Activated CD4-positive, alpha-beta T cell treated with anti-CD3 and anti-CD28 coated beads, Interleukin-2, amount 50 U/mL, for 4 hours (primary cell): ENCODE results near the gene FAM110C.
"Not testable (repeated sequence)": the region's sequence is repeated elsewhere in the genome, so short reads cannot be mapped to it uniquely, and the experiment has no call there.

Source experiments
- DNase-seq, 2 experiments: peaks; one replicate each; pipeline ENCODE4 v3.0.0-alpha.2; 2020

FAM110C gene

GRCh38 chr2:46471-47345, at the start of gene FAM110C:
Gene FAM110C, minus strand, starts transcription at chr2:46505. Its CDS starts 120 bp downstream, at chr2:46385.
- DNase-seq = peak; percentile 34 to 37

- DNase-seq = no peak
Observed at GRCh38 chr2:92326-92725, 46.0 kb upstream of the FAM110C start.

GRCh38 chr2:90645-91312, 44.5 kb upstream of the FAM110C start:
- no peak for DNase-seq

- no peak for DNase-seq
Observed at GRCh38 chr2:85761-86160, 39.5 kb upstream of the FAM110C start.

GRCh38 chr2:84121-84520, 37.8 kb upstream of the FAM110C start:
- DNase-seq = no peak

- DNase-seq = no peak
Observed at GRCh38 chr2:80971-81736, 34.8 kb upstream of the FAM110C start.

GRCh38 chr2:80378-80777, 34.1 kb upstream of the FAM110C start:
- no peak for DNase-seq

DNA sequence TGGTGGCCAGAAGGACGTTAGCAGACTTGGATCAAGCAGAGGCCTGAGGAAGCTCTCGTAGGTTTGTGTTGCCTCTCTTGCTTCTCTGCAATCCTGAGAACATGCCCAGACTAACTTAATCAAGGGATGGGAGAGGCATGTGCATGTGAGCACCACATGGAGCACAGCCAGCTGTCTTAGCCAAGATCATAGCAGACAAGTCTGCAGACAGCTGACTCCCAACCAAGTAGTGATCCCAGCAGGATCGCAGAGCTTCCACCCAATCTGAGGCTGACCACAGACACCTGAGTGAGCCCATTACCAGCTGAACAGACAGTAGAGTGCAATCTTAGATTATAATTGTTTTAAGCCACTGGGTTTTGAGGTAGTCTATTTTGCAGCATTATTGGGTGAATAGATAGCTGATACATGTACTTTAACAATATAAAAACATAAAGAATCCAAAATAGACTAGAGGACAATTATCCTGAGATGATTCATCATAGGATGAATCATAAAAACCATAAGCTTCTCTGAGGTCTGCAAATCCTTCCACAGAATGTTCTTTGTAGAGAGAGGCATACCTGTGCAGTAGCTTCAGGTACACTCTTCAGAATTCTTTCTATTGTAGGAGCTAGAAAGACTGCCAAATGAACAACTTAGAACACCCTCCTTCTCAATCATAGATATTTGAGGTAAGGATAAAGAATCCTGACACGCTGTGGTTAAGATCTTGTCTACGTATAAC, 25.2 kb upstream of the FAM110C start:
- no peak for DNase-seq

DNA sequence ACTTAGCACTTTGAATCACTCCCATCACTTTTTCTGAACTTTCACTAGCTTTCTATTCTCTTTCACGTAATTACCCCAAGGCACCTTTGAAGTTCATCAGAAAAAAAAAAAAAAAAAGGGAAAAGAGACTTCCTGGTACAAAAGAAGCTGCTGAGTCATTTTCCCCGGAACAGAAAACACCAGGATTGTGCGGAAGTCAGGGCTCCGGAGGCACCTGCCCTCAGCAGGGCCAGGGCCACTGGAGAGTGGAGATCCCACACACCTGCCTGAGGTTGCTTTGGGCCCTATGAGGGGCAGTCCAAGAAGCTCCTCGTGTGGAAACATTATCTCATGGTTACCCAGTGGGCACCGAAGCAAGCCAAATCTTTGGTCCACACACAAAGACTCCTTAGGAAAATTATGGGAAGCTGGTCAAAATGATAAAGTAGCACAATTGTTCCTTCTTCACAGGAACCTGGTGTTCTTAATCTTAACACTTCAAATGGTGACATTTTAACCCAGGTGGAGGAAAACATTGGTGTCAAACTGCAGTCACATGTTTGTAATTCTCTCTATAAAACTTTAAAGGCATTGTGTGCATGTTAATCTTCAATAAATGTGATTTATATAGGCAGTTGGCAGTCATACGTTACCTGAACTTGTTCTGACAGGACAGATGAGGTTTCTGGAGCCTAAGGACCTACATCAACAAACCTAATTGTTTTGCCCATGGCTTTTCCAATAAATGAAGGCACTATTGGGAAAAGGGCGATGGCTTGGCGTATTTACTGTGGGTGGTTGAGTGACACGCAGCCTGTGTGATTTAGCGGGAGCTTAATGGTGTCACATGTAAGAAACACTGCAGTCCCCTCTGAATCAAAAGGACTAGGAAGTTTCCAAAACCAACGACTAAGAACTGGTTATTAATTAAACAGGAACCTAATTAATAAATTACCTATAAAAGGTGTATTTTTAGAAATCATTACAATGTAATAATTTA, 23.4 kb upstream of the FAM110C start:
- no peak for DNase-seq

- not testable (repeated sequence) for DNase-seq
Observed at GRCh38 chr2:68637-69036, 22.3 kb upstream of the FAM110C start.

- no peak for DNase-seq
Observed at GRCh38 chr2:66853-67252, 20.5 kb upstream of the FAM110C start.

DNA sequence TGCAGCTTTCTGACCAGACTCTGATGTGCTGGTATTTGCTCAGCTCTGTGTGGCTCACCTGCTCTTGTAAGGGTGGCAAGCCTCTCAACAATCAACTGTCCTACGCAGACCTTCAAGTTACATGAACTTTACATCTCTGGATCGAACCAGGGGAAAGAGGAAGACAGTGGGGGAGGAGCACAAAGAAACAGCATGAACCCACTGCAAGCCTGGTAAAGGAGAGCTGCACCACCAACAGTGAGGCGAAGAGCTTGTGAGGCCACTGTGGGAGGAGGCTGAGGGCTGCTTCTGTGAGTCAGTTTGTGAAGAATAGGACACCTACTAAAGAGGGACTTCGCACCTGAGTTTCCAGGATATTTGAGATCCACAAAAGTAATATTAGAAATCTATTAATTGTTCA, 18.8 kb upstream of the FAM110C start:
- DNase-seq = no peak

GRCh38 chr2:55587-56448, 9.5 kb upstream of the FAM110C start:
- no peak for DNase-seq

DNA sequence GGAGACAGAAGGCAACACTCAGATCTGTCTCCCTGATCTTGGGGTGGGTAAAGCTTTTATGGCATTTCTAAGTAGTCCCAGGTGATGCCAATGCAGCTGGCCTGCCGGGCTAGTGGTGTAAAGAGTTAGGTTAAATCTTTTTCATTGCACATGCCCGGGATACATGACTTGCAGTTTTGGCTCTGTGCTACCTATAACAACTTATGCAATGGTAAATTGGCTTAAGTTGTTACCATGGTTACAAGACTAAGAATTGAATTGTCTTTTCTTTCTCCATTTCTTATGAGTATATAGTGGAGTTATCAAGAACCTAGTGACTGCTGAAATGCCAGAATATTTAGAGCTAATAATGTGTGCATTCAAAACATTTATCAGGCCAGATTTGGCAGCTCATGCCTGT, 5.3 kb upstream of the FAM110C start:
- DNase-seq = no peak

DNA sequence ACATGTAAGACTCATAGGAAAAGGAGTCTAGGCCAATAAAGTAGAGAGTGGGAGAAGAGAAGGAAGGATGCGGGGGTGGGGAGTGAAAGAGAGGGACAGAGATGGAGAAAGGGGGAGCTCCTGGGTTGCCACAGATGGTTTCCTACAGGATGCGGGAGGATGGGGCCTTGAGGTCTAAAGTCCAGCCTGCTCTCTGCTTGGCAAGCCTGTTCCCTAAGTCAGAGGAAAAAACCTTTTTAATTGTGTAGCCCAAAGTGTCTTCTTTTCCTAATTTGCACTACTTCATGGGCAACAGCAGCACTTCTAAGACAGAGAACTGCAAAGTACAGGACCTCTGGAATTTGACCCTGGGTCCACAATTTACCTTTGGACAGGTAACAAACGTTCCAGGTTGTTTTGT, 1.4 kb upstream of the FAM110C start:
- DNase-seq = no peak

DNA sequence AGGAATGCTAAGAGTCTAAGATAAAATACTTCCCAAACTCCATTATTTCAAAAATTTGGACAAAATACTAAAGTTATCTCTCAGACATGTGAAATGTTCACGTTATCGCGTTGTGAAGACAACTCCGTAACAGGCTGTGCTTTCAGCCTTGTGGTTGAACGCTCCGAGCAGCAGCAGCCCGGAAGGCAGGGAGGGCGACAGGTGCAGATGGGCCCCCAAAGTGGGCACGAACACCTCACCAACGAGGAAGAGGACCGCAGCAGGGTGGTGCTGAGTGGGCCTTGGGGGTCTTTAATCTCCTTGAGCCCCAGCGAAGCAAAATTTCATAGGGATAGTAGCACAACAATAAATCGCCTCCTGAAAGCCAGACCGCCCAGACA, 1.0 kb upstream of the FAM110C start:
- no peak for DNase-seq

DNA sequence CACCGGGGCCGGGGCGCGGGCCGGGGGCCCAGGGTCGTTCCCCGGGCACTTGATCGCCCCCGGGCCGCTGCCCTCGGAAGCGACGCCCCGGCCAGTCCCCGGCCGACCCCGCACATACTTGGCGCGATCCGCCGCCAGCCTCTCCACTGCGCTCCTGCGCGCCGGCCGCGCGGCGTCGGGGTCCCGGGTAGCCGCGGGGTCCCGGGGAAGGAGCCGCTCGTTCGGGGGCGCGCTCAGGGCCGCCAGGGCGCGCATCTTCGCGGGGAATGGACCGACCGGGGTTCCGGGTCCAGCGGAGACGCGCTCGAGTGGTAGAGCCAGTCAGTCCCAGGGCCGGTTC, 204 bp downstream of the FAM110C start:
- DNase-seq = no peak

- no peak for DNase-seq
Observed at GRCh38 chr2:45342-46130, 769 bp downstream of the FAM110C start.

DNA sequence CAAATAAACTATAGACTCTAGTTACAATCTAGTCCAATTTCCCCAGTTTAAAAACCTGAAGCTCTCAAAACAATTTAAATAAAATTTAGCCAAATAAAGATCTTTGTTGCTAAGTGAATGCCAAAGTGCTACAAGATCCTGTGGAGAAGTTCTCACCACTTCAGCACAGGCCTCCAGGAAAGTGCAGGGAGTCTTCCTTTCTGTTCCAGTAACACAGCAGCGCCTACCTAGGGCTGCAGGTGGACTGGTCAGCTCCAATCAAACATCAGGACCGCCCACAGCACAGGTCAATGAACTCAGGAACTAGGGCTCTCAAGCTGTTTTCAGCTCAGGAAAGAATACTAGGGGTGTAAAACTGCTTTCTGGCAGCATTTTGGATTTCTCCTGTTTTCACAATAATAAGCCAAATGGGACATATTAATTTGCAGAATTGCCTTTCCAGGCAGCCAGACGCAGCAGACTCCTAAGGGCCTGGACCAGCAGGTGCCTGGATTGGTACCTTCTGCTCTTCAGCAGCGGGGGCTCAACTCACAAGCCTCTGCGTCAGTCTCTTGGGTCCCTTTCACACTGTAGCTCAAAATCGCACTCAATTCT, 1.5 kb downstream of the FAM110C start:
- no peak for DNase-seq

- DNase-seq = no peak
Observed at GRCh38 chr2:42788-43187, 3.5 kb downstream of the FAM110C start.
